Tibial nerve (tissue), 4 donors: ENCODE results near the gene SLC2A8. TPM values are rescaled to one million over a fixed set of nuclear protein-coding genes. Genes with fewer than 3 reads are reported as not detected.
A peak's percentile ranks its signal among the peaks of the same experiment; 100 is the strongest.

ENCODE experiments used
- DNase-seq, 2 donors: peaks; one replicate each; pipeline ENCODE4 v3.0.0-alpha.2; 2019; ENCODE audit warnings: low spot score in 2 of 2
- H3K27ac ChIP-seq, 4 donors: fragments of 200-600 bp; sonication (generic) in 3 of 4; one replicate each; pipeline ENCODE4 v1.5.1; 2017 to 2019; ENCODE audit warnings: mild to moderate bottlenecking in 1 of 4
- H3K27me3 ChIP-seq, 2 donors: fragments of 200-600 bp; sonication (generic) in 1 of 2; one replicate each; pipeline versions ENCODE4 v1.5.1 to v1.6.0; 2017 to 2019
- H3K36me3 ChIP-seq, 3 donors: fragments of 200-600 bp; sonication (generic); one replicate each; pipeline ENCODE4 v1.5.1; 2018 to 2019
- H3K4me1 ChIP-seq, 4 donors: fragments of 200-600 bp; sonication (generic) in 3 of 4; one replicate each; pipeline ENCODE4 v1.5.1; 2017 to 2019
- H3K4me3 ChIP-seq, 4 donors: fragments of 200-600 bp; sonication (generic) in 3 of 4; one replicate each; pipeline ENCODE4 v1.5.1; 2017 to 2019; ENCODE audit warnings: mild to moderate bottlenecking in 1 of 4, moderate library complexity in 1 of 4
- H3K9me3 ChIP-seq, 4 donors: fragments of 200-600 bp; sonication (generic) in 3 of 4; one replicate each; pipeline ENCODE4 v1.5.1; 2017 to 2019
- CTCF ChIP-seq, 5 experiments: fragments of 200-600 bp in 3 of 5; fragments of 450-650 bp in 2 of 5; sonication (generic) in 3 of 5; IDR thresholded peaks; one replicate each; pipeline ENCODE4 v1.5.1; 2016 to 2019; ENCODE audit warnings: antibody characterized with exemption in 5 of 5, mild to moderate bottlenecking in 3 of 5, moderate library complexity in 2 of 5
- EP300 ChIP-seq, 2 donors: sonication (generic); formaldehyde crosslinking; IDR thresholded peaks; one replicate each; pipeline ENCODE4 v1.6.1; 2017; ENCODE audit warnings: antibody characterized with exemption in 2 of 2, mild to moderate bottlenecking in 1 of 2
- POLR2A ChIP-seq, 2 donors: fragments of 450-650 bp; IDR thresholded peaks; one replicate each; pipeline ENCODE4 v1.6.1; 2017; ENCODE audit warnings: antibody characterized with exemption in 2 of 2, mild to moderate bottlenecking in 2 of 2, moderate library complexity in 2 of 2
- WGBS, 2 donors: methylation state at CpG; one replicate each; pipeline ENCODE4 v1.1.5; 2018; 5-methylcytosine and 5-hydroxymethylcytosine counted together
- total RNA-seq, 4 donors: library from RNA; depleted of rRNA; stranded (reverse); fragments of >200 nt; gene quantifications; one replicate each; pipeline ENCODE4 v1.1.0, GENCODE V29; 2016

Gene SLC2A8
- total RNA-seq, 4 donors from 2014 or later: 30.4 to 46.2 (median 31.7) TPM

DNA sequence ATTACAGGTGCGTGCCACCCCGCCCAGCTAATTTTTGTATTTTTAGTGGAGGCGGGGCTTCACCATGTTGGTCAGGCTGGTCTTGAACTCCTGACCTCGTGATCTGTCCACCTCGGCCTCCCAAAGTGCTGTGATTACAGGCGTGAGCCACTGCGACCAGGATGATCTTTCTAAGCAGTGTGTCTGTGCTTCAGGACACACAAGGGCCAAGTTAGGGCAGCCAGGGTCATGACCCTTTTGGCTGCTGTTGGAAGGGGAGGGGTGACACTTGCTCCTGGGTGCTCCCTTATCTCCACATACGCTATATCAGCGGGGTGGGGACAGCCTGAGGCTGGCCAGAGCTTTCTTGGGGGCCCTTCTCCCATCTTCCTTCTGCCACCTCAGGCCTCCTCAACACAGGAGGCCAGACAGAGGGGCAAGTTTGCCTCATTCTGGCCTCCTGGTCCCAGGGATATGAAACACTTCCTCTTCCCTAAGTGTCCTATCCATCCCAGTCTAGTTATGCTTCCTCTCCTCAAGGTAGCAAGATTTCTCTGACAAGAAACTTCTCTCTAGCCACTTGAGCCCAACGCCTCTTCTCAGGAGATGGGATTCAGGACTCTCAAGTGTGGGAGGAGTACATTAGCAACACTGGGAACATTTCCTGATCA is 25.3 kb downstream of the SLC2A8 start:
- H3K4me3 ChIP-seq: peak overlapping the region in 1 of 4 donors; percentile 67
- H3K9me3 ChIP-seq: no peaks in the 10 kb centered on the region
- H3K27ac ChIP-seq: peak overlapping the region in 2 of 4 donors; percentile 24 to 87

DNA sequence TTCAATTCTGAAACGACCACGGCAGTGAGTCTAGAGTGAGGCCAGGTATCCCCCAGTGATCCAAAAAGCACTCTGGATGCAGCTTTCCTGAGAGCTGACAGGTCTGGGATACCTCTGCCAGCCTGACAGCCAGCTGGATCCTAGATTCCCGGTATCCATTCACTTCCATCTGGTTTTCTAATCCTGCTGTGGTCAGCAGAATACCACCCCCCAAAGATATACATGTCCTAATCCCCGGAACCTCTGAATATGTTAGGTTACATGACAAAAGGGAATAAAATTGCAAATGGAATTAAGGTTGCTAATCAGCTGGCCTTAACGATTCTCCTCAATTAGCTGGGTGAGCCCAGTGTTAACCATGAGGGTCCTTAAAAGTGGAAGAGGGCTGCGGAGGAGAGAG is 25.8 kb downstream of the SLC2A8 start:
- Histone ChIP-seq H3K27me3 (no peaks in the 10 kb centered on the region), H3K4me1 (peaks cover 0 to 52% (median 23%) of the 10 kb centered on the region in 4 donors), H3K9me3 (no peaks in the 10 kb centered on the region), H3K4me3 (peak overlapping the region in 2 of 4 donors; percentile 67 to 75), H3K27ac (peak overlapping the region in 3 of 4 donors; percentile 80 to 93 (median 87)), H3K36me3 (peaks cover 0 to 13% (median 0%) of the 10 kb centered on the region in 3 donors)
- DNase-seq: no peak
- TF ChIP-seq POLR2A (IDR thresholded peaks at IDR 0.05): no peak
- TF ChIP-seq CTCF (IDR thresholded peaks at IDR 0.05): no peak
- no peak for TF ChIP-seq EP300 (IDR thresholded peaks at IDR 0.05)
- 53 to 59% methylated on average over 6 of the region's 6 CpGs for WGBS, 2 donors

More for the DNA sequence above, 25.3 kb downstream of the SLC2A8 start:
- no peak for TF ChIP-seq CTCF (IDR thresholded peaks at IDR 0.05)
- TF ChIP-seq EP300 (IDR thresholded peaks at IDR 0.05): no peak
- TF ChIP-seq POLR2A (IDR thresholded peaks at IDR 0.05): no peak
- no peaks in the 10 kb centered on the region for H3K27me3 ChIP-seq
- H3K4me1 ChIP-seq: peaks cover 0 to 55% (median 23%) of the 10 kb centered on the region in 4 donors
- H3K36me3 ChIP-seq: peaks cover 0 to 10% (median 0%) of the 10 kb centered on the region in 3 donors
- DNase-seq: no peak
- WGBS, 2 donors: 83 to 85% methylated on average over 10 of the region's 10 CpGs

GRCh38 chr9:127423476-127423933 is 26.5 kb downstream of the SLC2A8 start:
- peaks cover 0 to 50% (median 23%) of the 10 kb centered on the region in 4 donors for H3K4me1 ChIP-seq
- no peak for TF ChIP-seq CTCF (IDR thresholded peaks at IDR 0.05)
- no peak for TF ChIP-seq POLR2A (IDR thresholded peaks at IDR 0.05)
- no peak for TF ChIP-seq EP300 (IDR thresholded peaks at IDR 0.05)
- WGBS, 2 donors: 1% methylated on average over 9 of the region's 9 CpGs
- H3K36me3 ChIP-seq: peaks cover 0 to 20% (median 0%) of the 10 kb centered on the region in 3 donors
- no peak for DNase-seq
- H3K4me3 ChIP-seq: peak overlapping the region; percentile 64 to 81 (median 71)
- no peaks in the 10 kb centered on the region for H3K9me3 ChIP-seq
- peak overlapping the region; percentile 70 to 93 (median 84) for H3K27ac ChIP-seq
- H3K27me3 ChIP-seq: no peaks in the 10 kb centered on the region

DNA sequence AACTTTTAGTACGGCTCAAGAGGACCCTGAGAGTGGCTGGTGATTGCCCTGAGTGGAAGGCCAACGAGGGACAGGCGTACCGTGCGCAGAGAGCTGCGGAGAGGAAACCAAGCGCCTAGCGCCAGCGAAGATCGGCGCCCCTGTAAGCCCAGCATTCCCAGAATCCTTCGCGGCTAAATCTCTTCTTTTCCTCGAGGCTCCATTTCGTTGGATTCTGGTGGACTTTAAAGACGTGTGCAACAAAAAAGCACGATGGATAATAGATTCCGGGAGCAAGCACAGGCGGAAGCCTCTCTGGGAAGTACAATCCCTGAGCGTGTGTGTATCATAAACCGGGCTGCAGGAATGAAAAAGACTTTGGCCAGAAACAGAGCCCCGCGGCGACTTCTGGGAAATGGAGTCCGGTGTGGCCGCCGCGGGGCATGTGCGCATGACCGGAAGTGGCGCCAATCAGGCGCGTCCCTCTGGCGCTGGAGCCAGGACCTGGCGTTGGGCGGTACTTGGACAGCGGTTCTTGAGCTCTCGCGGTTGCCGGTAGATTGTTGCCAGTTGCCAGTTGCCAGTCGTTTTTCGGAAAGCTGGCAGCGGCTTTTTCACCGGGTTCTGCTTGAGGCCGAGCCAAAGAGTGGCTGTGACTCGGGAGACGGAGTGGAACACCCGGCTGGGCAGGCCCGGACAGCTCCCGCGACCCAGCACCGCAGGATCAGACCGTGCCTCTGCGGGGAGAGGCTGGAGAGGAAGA is 27.1 kb downstream of the SLC2A8 start, which contains the start of gene ZNF79:
Gene ZNF79, plus strand, starts transcription at position 449 of the 742 bp plus-strand sequence. CDS start 406 bp downstream, outside the sequence.
- TF ChIP-seq CTCF (IDR thresholded peaks at IDR 0.05) (peak in 2 of 5 experiments; percentile 4 to 47), EP300 (IDR thresholded peaks at IDR 0.05) (peak; percentile 88 to 93), POLR2A (IDR thresholded peaks at IDR 0.05) (peak; percentile 8 to 58)
- Histone ChIP-seq H3K27me3 (no peaks in the 10 kb centered on the region), H3K4me3 (peak within 1 kb of the TSS; percentile 64 to 81 (median 71)), H3K4me1 (peaks cover 0 to 50% (median 23%) of the 10 kb centered on the region in 4 donors), H3K9me3 (no peaks in the 10 kb centered on the region), H3K27ac (peak within 1 kb of the TSS; percentile 70 to 93 (median 84)), H3K36me3 (peaks cover 0 to 24% (median 6%) of the 10 kb centered on the region in 3 donors)
- peak; percentile 86 to 91 for DNase-seq
- WGBS, 2 donors: 0 to 1% methylated on average over 31 to 50 of the region's 54 CpGs
